ENCODE data around the gene TRHDE.

DNA sequence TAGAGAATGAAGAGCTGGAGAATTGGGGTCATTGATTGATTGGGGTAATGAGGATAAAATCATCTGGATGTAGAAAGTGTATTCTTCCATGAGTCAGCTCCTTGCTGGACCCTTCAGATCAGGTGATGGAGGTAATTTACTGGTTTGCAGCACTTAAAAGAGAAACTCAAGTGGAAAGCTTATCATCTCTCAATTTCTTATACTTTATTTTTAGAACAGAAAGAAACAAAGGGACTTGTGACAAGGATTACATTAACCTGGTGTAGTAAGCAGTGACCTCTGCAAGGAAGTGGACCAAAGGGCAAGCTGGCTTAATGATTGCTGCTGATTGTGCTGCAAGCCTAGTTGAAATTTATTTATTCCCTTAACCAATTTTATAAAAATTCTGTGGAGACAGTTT is 405.0 kb downstream of the TRHDE start:
- TF ChIP-seq POLR2A (IDR thresholded peaks at IDR 0.05; ENCODE audit: low read depth, low read length) (no peak), POLR2AphosphoS5 (IDR thresholded peaks at IDR 0.05; ENCODE audit: low read depth, low read length) (no peak), TAF1 (IDR thresholded peaks at IDR 0.05; ENCODE audit: borderline replicate concordance, low read depth, low read length) (no peak)

Data from GM12892 (cell line).